Measurements from ENCODE around the gene MACROD2. TPM values are rescaled to one million over a fixed set of nuclear protein-coding genes. Genes with fewer than 3 reads are reported as not detected.

The MACROD2 gene
- total RNA-seq, 1 experiment from 2014 or later = 1.6 TPM

DNA sequence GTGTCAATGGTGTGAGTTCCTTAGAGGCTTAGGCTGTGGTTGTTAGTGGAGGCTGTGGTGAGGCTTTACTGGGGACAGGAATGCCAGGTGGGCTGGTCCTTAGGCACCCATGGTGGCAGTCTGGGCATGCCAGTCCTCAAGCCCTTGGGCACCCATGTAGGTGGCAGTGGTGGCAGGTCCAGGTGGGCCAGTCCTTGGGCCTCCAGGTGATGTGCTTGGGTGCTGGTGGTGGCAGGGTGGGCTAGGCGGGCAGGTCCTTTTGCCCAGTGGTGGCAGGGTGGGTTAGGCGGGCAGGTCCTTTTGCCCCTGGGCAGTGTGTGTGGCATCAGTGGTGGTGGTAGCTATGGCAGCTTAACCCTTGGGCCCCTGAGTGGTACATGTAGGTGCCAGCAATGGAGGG is 208.3 kb downstream of the MACROD2 start:
- Mint-ChIP-seq H3K27me3 (ENCODE audit: low read depth) (no peaks in the 10 kb centered on the region), H3K9me3 (peaks cover 7 to 14% of the 10 kb centered on the region in 2 experiments; a peak in 4 of 5 replicates), H3K4me3 (no peak overlapping the region), H3K27ac (no peak overlapping the region; a peak in 1 of 7 replicates), H3K4me1 (no peaks in the 10 kb centered on the region; a peak in 1 of 4 replicates), H3K36me3 (ENCODE audit: insufficient read depth in 1 of 3, low read depth in 3 of 3) (peaks cover 4 to 7% (median 6%) of the 10 kb centered on the region in 3 experiments; a peak in 5 of 7 replicates)
- no peak for DNase-seq
- Histone ChIP-seq H2BK120ac (ENCODE audit: low read depth, low read length, poor library complexity, severe bottlenecking) (no peak overlapping the region), H2BK20ac (ENCODE audit: low read depth, low read length, poor library complexity, severe bottlenecking) (no peak overlapping the region), H3K23ac (ENCODE audit: insufficient read length, low read depth, low read length) (no peak overlapping the region), H3K4ac (ENCODE audit: low read depth, low read length) (no peak overlapping the region), H3K79me2 (ENCODE audit: insufficient read depth, low read length) (no peaks in the 10 kb centered on the region), H3T11ph (ENCODE audit: low read length) (no peak overlapping the region), H3K4me1 (ENCODE audit: insufficient read depth, low read length) (no peaks in the 10 kb centered on the region), H2BK15ac (ENCODE audit: low read depth, low read length) (no peak overlapping the region), H3K79me1 (ENCODE audit: insufficient read depth, low read depth, low read length, poor library complexity, severe bottlenecking) (no peaks in the 10 kb centered on the region), H3K4me2 (ENCODE audit: insufficient read depth, insufficient read length, low read length) (no peak overlapping the region), H2BK5ac (ENCODE audit: insufficient read length, low read length) (no peak overlapping the region), H4K91ac (ENCODE audit: insufficient read length, low read depth, low read length) (no peak overlapping the region), H2AK5ac (ENCODE audit: insufficient read length, low read length) (no peak overlapping the region), H3K27me3 (ENCODE audit: insufficient read depth, low read length) (no peaks in the 10 kb centered on the region), H4K8ac (replicated peaks; ENCODE audit: insufficient read length, low read depth, low read length) (no peak overlapping the region), H4K5ac (ENCODE audit: insufficient read length, low read depth, low read length) (no peak overlapping the region), H3K56ac (ENCODE audit: insufficient read length, low read depth, low read length) (no peak overlapping the region), H3K9ac (ENCODE audit: extremely low read depth, insufficient read length, low read length) (no peak overlapping the region), H2AFZ (ENCODE audit: low read length) (no peak overlapping the region), H3K18ac (ENCODE audit: insufficient read length, low read depth, low read length) (no peak overlapping the region), H3K9me3 (ENCODE audit: control insufficient read depth, low read depth, low read length) (no peaks in the 10 kb centered on the region), H4K20me1 (ENCODE audit: control insufficient read depth, insufficient read depth, insufficient read length) (no peaks in the 10 kb centered on the region), H3K23me2 (ENCODE audit: insufficient read length, low read depth, low read length, poor library complexity, severe bottlenecking) (no peaks in the 10 kb centered on the region), H3K27ac (ENCODE audit: insufficient read length, low read depth, low read length) (no peak overlapping the region), H2BK12ac (ENCODE audit: insufficient read length, low read depth, low read length) (no peak overlapping the region), H3K14ac (ENCODE audit: insufficient read depth, low read length) (no peak overlapping the region)
- TF ChIP-seq, protein P1, sequence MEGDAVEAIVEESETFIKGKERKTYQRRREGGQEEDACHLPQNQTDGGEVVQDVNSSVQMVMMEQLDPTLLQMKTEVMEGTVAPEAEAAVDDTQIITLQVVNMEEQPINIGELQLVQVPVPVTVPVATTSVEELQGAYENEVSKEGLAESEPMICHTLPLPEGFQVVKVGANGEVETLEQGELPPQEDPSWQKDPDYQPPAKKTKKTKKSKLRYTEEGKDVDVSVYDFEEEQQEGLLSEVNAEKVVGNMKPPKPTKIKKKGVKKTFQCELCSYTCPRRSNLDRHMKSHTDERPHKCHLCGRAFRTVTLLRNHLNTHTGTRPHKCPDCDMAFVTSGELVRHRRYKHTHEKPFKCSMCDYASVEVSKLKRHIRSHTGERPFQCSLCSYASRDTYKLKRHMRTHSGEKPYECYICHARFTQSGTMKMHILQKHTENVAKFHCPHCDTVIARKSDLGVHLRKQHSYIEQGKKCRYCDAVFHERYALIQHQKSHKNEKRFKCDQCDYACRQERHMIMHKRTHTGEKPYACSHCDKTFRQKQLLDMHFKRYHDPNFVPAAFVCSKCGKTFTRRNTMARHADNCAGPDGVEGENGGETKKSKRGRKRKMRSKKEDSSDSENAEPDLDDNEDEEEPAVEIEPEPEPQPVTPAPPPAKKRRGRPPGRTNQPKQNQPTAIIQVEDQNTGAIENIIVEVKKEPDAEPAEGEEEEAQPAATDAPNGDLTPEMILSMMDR (conservative IDR thresholded peaks at IDR 0.05) = no peak
- WGBS (ENCODE audit: extremely low coverage, insufficient read length, low lambda C conversion rate) = no CpG with 5 or more reads among the region's 2 CpGs

Measured in H9 (cell line).